ENCODE measurements around the gene CAVIN4. TPM values are rescaled to one million over a fixed set of nuclear protein-coding genes. Genes with fewer than 3 reads are reported as not detected.

CAVIN4 gene
- total and polyA plus RNA-seq, 2 donors (not counting 1 experiment from before 2014, with no cell fraction given), result 0.07 to 0.17 TPM

- no CpG with 5 or more reads among the region's 1 CpG for WGBS (ENCODE audit: insufficient coverage)
- no peak overlapping the region for H3K4me3 Mint-ChIP-seq
- H3K36me3 ChIP-seq (replicated peaks in 1 of 2; ENCODE audit: control extremely low read depth in 1 of 2, control insufficient read depth in 1 of 2, extremely low read depth in 1 of 2, insufficient read depth in 2 of 2, low read length in 1 of 2), result no peaks in the 10 kb centered on the region
- peaks cover 6% of the 10 kb centered on the region for H3K27me3 Mint-ChIP-seq
- intact Hi-C loops (cut with micrococcal nuclease), result no loop called here
- no peak overlapping the region for H3K9ac ChIP-seq (ENCODE audit: low read length)
- H3K9me3 ChIP-seq (ENCODE audit: control extremely low read depth in 1 of 3, control insufficient read depth in 2 of 3, insufficient read depth in 1 of 3, low read length in 2 of 3), result no peaks in the 10 kb centered on the region
- H3K9me3 Mint-ChIP-seq (ENCODE audit: insufficient read depth), result no peaks in the 10 kb centered on the region
- ChIA-PET POLR2A (no interaction called here), CTCF (interaction anchor here (2.5 kb wide), 1 partner anchor 17 kb away, joined by 7 read pairs; no protein-coding TSS in a partner anchor)
- H3K27me3 ChIP-seq (replicated peaks in 1 of 4; ENCODE audit: control extremely low read depth in 1 of 4, control insufficient read depth in 3 of 4, insufficient read depth in 4 of 4, low read length in 3 of 4), result no peaks in the 10 kb centered on the region
- no peaks in the 10 kb centered on the region for H3K4me1 Mint-ChIP-seq
- ATAC-seq (ENCODE audit: low read depth) (no peak), DNase-seq (no peak)
- no peak overlapping the region for H3K4me2 ChIP-seq (replicated peaks; ENCODE audit: low read depth, low read length, poor library complexity, severe bottlenecking)
- TF ChIP-seq EZH2 (IDR thresholded peaks at IDR 0.05; ENCODE audit: borderline replicate concordance, insufficient read depth, low read depth, low read length, poor library complexity, severe bottlenecking) (no peak), CTCF (IDR thresholded peaks at IDR 0.05) (no peak)
- H3K27ac ChIP-seq (ENCODE audit: low read length in 2 of 2), result no peak overlapping the region
- H2AFZ ChIP-seq (ENCODE audit: insufficient read depth, low read depth, low read length, poor library complexity, severe bottlenecking), result no peak overlapping the region
- no peaks in the 10 kb centered on the region for H4K20me1 ChIP-seq (ENCODE audit: control insufficient read depth, insufficient read depth, low read length, poor library complexity, severe bottlenecking)
- no peak overlapping the region for H3K4me3 ChIP-seq (ENCODE audit: control extremely low read depth in 1 of 5, extremely low read depth in 1 of 5, insufficient read depth in 1 of 5, low read depth in 2 of 5, low read length in 4 of 5)
- H3K4me1 ChIP-seq (ENCODE audit: control insufficient read depth in 2 of 2, insufficient read depth in 2 of 2, low read length in 2 of 2), result no peaks in the 10 kb centered on the region
- H3K79me2 ChIP-seq (ENCODE audit: control insufficient read depth, insufficient read depth, low read length), result no peaks in the 10 kb centered on the region
- H3K27ac Mint-ChIP-seq, result no peak overlapping the region
These were observed 731 bp downstream of the CAVIN4 start for GRCh38 chr9:100578610-100579009.

DNA sequence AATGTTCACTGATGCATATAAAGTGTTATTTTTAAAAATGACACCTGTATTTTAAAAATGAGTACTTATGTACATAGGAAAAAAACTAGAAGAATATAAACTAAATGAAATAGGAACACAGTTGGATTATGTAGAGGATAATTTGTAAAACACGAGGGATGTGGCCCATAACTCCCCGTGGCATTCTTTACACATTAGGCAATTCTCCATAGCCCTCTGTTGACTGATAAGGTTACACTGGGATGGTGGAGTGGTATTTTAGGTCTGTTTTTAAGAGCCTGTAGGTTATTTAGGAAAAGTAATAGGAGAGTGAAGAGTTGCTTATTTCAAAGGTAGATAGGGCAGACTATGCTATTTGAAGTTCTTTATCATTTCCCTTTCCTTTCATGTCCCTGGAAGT lies 1.8 kb downstream of the CAVIN4 start:
- ATAC-seq (ENCODE audit: low read depth) (no peak), DNase-seq (no peak)
- no peaks in the 10 kb centered on the region for H3K9me3 Mint-ChIP-seq (ENCODE audit: insufficient read depth)
- H3K4me3 Mint-ChIP-seq, result no peak overlapping the region
- peaks cover 6% of the 10 kb centered on the region for H3K27me3 Mint-ChIP-seq
- TF ChIP-seq CTCF (IDR thresholded peaks at IDR 0.05) (no peak), EZH2 (IDR thresholded peaks at IDR 0.05; ENCODE audit: borderline replicate concordance, insufficient read depth, low read depth, low read length, poor library complexity, severe bottlenecking) (no peak)
- no peak overlapping the region for H3K4me3 ChIP-seq (ENCODE audit: control extremely low read depth in 1 of 5, extremely low read depth in 1 of 5, insufficient read depth in 1 of 5, low read depth in 2 of 5, low read length in 4 of 5)
- no peaks in the 10 kb centered on the region for H3K36me3 ChIP-seq (replicated peaks in 1 of 2; ENCODE audit: control extremely low read depth in 1 of 2, control insufficient read depth in 1 of 2, extremely low read depth in 1 of 2, insufficient read depth in 2 of 2, low read length in 1 of 2)
- CTCF ChIA-PET, result no interaction called here
- H3K27ac ChIP-seq (ENCODE audit: low read length in 2 of 2), result no peak overlapping the region
- no peak overlapping the region for H3K27ac Mint-ChIP-seq
- H2AFZ ChIP-seq (ENCODE audit: insufficient read depth, low read depth, low read length, poor library complexity, severe bottlenecking), result no peak overlapping the region
- H3K4me2 ChIP-seq (replicated peaks; ENCODE audit: low read depth, low read length, poor library complexity, severe bottlenecking), result no peak overlapping the region
- H3K9ac ChIP-seq (ENCODE audit: low read length), result no peak overlapping the region
- H3K27me3 ChIP-seq (replicated peaks in 1 of 4; ENCODE audit: control extremely low read depth in 1 of 4, control insufficient read depth in 3 of 4, insufficient read depth in 4 of 4, low read length in 3 of 4), result no peaks in the 10 kb centered on the region
- H4K20me1 ChIP-seq (ENCODE audit: control insufficient read depth, insufficient read depth, low read length, poor library complexity, severe bottlenecking), result no peaks in the 10 kb centered on the region
- intact Hi-C loops (cut with micrococcal nuclease), result no loop called here
- POLR2A ChIA-PET, result no interaction called here
- H3K9me3 ChIP-seq (ENCODE audit: control extremely low read depth in 1 of 3, control insufficient read depth in 2 of 3, insufficient read depth in 1 of 3, low read length in 2 of 3), result no peaks in the 10 kb centered on the region
- no peaks in the 10 kb centered on the region for H3K4me1 Mint-ChIP-seq
- no peaks in the 10 kb centered on the region for H3K79me2 ChIP-seq (ENCODE audit: control insufficient read depth, insufficient read depth, low read length)
- no peaks in the 10 kb centered on the region for H3K4me1 ChIP-seq (ENCODE audit: control insufficient read depth in 2 of 2, insufficient read depth in 2 of 2, low read length in 2 of 2)
- WGBS (ENCODE audit: insufficient coverage), result no CpG with 5 or more reads among the region's 2 CpGs
